ENCODE measurements around the gene MTRR. TPM values are rescaled to one million over a fixed set of nuclear protein-coding genes. Genes with fewer than 3 reads are reported as not detected.

Gene MTRR
- total and polyA plus RNA-seq, 2 of the 8 experiments (the other 6 are each of a cell fraction or from before 2014, with no cell fraction given), result 36.4 to 53.8 TPM

- peak in 1 of 2 experiments; percentile 56 for DNase-seq (ENCODE audit: low read depth in 1 of 2, low spot score in 2 of 2)
- FAIRE-seq, result peak; percentile 90
These were observed 12.1 kb upstream of the MTRR start for GRCh38 chr5:7856855-7857254.

More at GRCh38 chr5:7856855-7857254, 12.1 kb upstream of the MTRR start:
- Histone ChIP-seq H3K9ac (replicated peaks in 1 of 4; ENCODE audit: extremely low read depth in 1 of 4, low read depth in 3 of 4, low read length in 3 of 4) (no peak overlapping the region), H2AFZ (ENCODE audit: low read length) (no peak overlapping the region), H3K79me1 (ENCODE audit: low read depth, low read length) (no peaks in the 10 kb centered on the region), H4K20me1 (replicated peaks in 1 of 2; ENCODE audit: control insufficient read depth in 1 of 2, insufficient read depth in 2 of 2, low read length in 2 of 2) (no peaks in the 10 kb centered on the region), H2BK15ac (ENCODE audit: low read length) (no peak overlapping the region), H3K27ac (ENCODE audit: low read depth, low read length) (no peak overlapping the region), H2BK120ac (replicated peaks; ENCODE audit: low read depth, low read length) (no peak overlapping the region), H3K36me3 (ENCODE audit: control insufficient read depth in 2 of 4, insufficient read depth in 4 of 4, low read length in 3 of 4) (peaks cover 5 to 26% (median 11%) of the 10 kb centered on the region in 4 experiments; a peak in 7 of 8 replicates), H3K9me3 (ENCODE audit: insufficient read depth in 2 of 2, low read depth in 1 of 2, low read length in 1 of 2) (no peaks in the 10 kb centered on the region), H3K56ac (replicated peaks; ENCODE audit: insufficient read length, low read depth, low read length) (no peak overlapping the region), H3K4me1 (replicated peaks in 1 of 4; ENCODE audit: control insufficient read depth in 3 of 4, insufficient read depth in 4 of 4, low read length in 3 of 4) (no peaks in the 10 kb centered on the region), H3K4me3 (ENCODE audit: extremely low read depth in 1 of 4, insufficient read depth in 2 of 4, low read depth in 3 of 4, low read length in 4 of 4) (no peak overlapping the region), H3K4ac (replicated peaks; ENCODE audit: insufficient read length, low read depth, low read length) (no peak overlapping the region), H3K23ac (ENCODE audit: insufficient read length) (no peak overlapping the region), H2BK20ac (ENCODE audit: low read length) (no peak overlapping the region), H3K27me3 (replicated peaks in 1 of 4; ENCODE audit: control insufficient read depth in 3 of 4, extremely low read depth in 1 of 4, insufficient read depth in 3 of 4, low read length in 3 of 4) (peaks cover 0 to under 1% (median 0%) of the 10 kb centered on the region in 4 experiments; a peak in 1 of 7 replicates), H4K91ac (replicated peaks; ENCODE audit: insufficient read length, low read length) (no peak overlapping the region), H2BK12ac (ENCODE audit: low read depth, low read length) (no peak overlapping the region), H4K5ac (ENCODE audit: insufficient read length, low read depth, low read length) (no peak overlapping the region), H3K4me2 (ENCODE audit: insufficient read depth in 1 of 2, low read depth in 2 of 2, low read length in 2 of 2) (no peak overlapping the region), H2BK5ac (ENCODE audit: low read depth, low read length) (no peak overlapping the region), H2AK5ac (ENCODE audit: low read depth, low read length) (no peak overlapping the region), H3K14ac (ENCODE audit: insufficient read length) (no peak overlapping the region), H3K18ac (ENCODE audit: extremely low read depth, low read length) (no peak overlapping the region), H4K8ac (ENCODE audit: extremely low read depth, insufficient read depth, low read length) (no peak overlapping the region), H3K23me2 (ENCODE audit: low read depth, low read length) (no peaks in the 10 kb centered on the region), H3K79me2 (ENCODE audit: control insufficient read depth in 1 of 2, insufficient read depth in 2 of 2, low read length in 2 of 2) (no peaks in the 10 kb centered on the region)
- CTCF ChIA-PET (ENCODE audit: partially characterized antibody), result interaction anchor here (0.6 to 6.8 kb wide), 35 partner anchors 11 to 1968 kb away, joined by 3 to 35 read pairs (median 4); partner anchors contain the start of genes FASTKD3 and MTRR
- no peak for TF ChIP-seq RFX5 (IDR thresholded peaks at IDR 0.05; ENCODE audit: borderline replicate concordance, low read depth, low read length)
- peak; percentile 94 to 95 for TF ChIP-seq RAD21 (IDR thresholded peaks at IDR 0.05 in 1 of 2, conservative IDR thresholded peaks at IDR 0.05 in 1 of 2; ENCODE audit: low read depth in 2 of 2, low read length in 2 of 2)
- TF ChIP-seq CTCF (IDR thresholded peaks at IDR 0.05; ENCODE audit: control extremely low read depth in 1 of 3, insufficient read depth in 1 of 3, low read depth in 1 of 3, low read length in 3 of 3), result peak; percentile 48 to 86 (median 86)
- POLR2A ChIA-PET (ENCODE audit: partially characterized antibody), result interaction anchor here (2.3 kb wide), 1 partner anchor 12 kb away, joined by 5 read pairs; the partner anchor contains the start of genes FASTKD3 and MTRR
- WGBS, 2 experiments (ENCODE audit: extremely low coverage in 1 of 2, insufficient coverage in 1 of 2, insufficient read length in 1 of 2, insufficient replicate concordance in 2 of 2, low coverage in 1 of 2, low lambda C conversion rate in 2 of 2, missing lambda C conversion rate in 1 of 2), result 96% methylated on average over 2 of the region's 2 CpGs; no CpG with 5 or more reads in 1 of the 2 experiments

Measured in H1 (cell line).